GM21367 (cell line): Measurements from ENCODE around the gene SNRPD3.
"Not testable (repeated sequence)": the region's sequence is repeated elsewhere in the genome, so short reads cannot be mapped to it uniquely, and the experiment has no call there.

Experiments used
- ATAC-seq: cut with Tn5 transposase; IDR thresholded peaks from one replicate; pipeline ENCODE4 v1.9.1; 2021; ENCODE audit not compliant: unreplicated experiment

Gene SNRPD3

DNA sequence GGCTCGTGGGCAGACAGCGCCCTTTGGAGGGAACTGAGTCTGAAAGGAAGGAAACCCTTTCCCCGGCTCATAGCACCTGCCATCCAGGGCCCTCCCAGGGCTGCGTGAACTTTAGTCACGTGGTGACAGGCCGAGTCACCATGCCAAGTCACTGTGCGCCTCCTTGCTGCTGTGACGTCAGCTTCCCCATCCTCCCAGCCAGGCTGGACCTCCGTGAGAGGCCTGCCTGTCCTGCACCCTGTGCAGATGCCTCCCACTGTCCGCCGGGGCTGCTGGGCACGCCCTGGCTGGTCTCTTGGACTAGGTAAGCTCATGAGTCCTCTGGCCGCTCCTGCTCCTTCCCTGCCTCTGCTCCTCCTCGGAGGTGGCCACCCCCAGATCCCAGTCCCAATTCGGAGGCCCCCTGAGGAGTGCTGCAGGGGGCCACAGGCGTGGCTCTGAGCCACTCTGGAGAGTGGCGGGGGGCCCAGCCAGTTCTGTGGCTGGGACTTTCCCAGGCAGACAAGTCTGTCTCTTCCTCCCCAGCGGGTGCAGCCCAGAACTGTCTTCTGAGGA is 51.7 kb downstream of the SNRPD3 start:
- ATAC-seq: not testable (repeated sequence)

DNA sequence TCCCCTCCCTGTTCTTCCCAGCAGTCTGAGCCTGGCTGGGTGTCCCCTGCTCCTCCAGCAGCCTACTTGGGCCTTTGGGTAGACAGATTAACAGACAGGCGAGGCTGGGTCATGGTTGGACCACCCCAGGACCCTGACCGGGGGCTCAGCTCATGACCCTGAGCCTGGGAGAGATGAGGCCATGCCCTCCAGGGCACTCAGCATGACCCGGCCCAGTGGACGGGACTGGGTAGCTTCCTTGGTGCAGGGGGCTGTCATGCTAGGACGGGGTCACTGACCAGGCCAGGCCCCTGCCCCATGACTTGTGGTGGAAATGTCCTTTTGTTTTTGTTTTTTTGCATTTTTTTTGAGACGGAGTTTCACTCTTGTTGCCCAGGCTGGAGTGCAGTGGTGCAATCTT is 52.5 kb downstream of the SNRPD3 start:
- not testable (repeated sequence) for ATAC-seq

DNA sequence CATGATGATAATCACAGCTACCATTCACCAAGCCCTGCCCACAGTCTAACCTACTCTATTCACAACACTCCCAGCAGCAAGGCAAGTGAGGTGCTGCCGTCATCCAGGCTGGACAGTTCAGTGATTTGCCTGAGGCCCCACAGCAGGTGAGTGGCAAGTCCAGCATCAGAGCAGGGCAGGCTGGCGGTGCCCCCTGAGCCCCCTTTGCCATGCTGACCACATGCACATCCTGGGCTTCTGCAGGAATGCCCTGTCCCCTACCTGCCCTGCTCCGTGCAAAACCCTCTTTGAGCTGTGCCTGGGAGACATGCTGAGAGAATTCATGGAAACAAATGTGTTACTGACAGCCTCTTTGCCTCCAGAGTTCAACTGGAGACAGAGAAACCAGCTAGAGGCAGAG is 54.1 kb downstream of the SNRPD3 start:
- not testable (repeated sequence) for ATAC-seq

DNA sequence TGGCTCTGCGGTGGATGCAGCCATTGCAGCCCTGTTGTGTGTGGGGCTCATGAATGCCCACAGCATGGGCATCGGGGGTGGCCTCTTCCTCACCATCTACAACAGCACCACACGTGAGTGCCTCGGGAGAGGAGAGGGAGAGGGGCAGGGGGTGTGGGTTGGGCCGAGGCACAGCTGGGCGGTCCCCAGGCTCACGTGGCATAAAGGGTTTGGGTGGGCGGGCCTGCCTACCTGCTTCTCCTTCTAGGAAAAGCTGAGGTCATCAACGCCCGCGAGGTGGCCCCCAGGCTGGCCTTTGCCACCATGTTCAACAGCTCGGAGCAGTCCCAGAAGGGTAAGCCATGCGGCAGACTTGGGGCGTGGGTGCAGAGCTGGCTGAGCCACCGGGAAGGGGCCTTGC is 59.0 kb downstream of the SNRPD3 start:
- not testable (repeated sequence) for ATAC-seq

DNA sequence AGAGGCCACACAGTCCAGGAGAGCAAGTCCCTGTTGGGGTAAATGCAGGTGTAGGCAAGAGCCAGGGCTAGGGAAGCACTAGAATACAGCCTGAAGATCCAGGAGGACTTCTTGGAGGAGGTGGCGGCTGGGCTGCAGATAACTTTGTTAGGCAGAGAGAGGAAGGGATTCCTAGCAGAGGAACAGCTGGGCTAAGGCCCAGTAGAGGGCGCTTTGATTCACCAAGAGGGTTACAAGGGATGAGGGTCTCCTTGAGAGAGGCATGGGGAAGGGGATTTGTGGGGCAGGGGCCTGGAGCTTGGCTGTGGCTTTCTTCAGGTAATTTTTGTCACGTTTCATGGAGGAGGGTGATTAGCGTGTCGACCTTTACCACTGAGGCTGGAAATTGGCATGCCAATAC is 65.4 kb downstream of the SNRPD3 start:
- not testable (repeated sequence) for ATAC-seq

DNA sequence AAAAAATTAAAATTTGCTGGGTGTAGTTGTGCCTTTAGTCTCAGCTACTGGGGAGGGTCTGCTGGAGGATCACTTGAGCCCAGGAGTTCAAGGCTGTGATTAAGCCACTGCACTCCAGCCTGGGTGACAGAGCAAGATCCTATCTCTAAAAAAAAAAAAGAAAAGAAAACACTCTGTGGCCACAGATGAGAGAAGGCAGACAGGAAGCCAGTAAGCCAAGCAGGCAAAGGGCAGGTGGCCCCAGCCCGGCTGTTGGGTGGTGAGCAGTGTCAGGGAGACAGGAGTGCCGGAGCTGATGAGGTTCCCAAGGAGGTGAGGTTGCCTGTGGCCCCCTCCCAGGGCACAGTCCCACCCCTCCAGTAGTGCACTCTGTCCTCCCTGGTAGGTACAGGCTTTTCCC is 66.8 kb downstream of the SNRPD3 start:
- ATAC-seq: not testable (repeated sequence)
